HG03354 (cell line): ENCODE measurements around the gene ARMH4.
"Not testable (repeated sequence)": the region's sequence is repeated elsewhere in the genome, so short reads cannot be mapped to it uniquely, and the experiment has no call there.

Experiments
- ATAC-seq: cut with Tn5 transposase; IDR thresholded peaks from one replicate; pipeline ENCODE4 v1.9.1; 2021; ENCODE audit warnings: mild to moderate bottlenecking; ENCODE audit not compliant: unreplicated experiment, poor library complexity, severe bottlenecking

ARMH4 gene

GRCh38 chr14:58146399-58146798 is 5.6 kb downstream of the ARMH4 start:
- no peak for ATAC-seq

- no peak for ATAC-seq
Measured at GRCh38 chr14:58145936-58146335, 6.1 kb downstream of the ARMH4 start.

- ATAC-seq, result no peak
Measured at GRCh38 chr14:58143106-58143505, 8.9 kb downstream of the ARMH4 start.

GRCh38 chr14:58141893-58142292 is 10.1 kb downstream of the ARMH4 start:
- no peak for ATAC-seq

GRCh38 chr14:58138714-58139482 is 13.1 kb downstream of the ARMH4 start:
- no peak for ATAC-seq

- no peak for ATAC-seq
Measured at GRCh38 chr14:58138031-58138713, 13.8 kb downstream of the ARMH4 start.

GRCh38 chr14:58133739-58134138 is 18.3 kb downstream of the ARMH4 start:
- no peak for ATAC-seq

GRCh38 chr14:58131386-58131785 is 20.6 kb downstream of the ARMH4 start:
- no peak for ATAC-seq

GRCh38 chr14:58130116-58130782 is 21.8 kb downstream of the ARMH4 start:
- no peak for ATAC-seq

GRCh38 chr14:58129208-58129607 is 22.8 kb downstream of the ARMH4 start:
- ATAC-seq, result no peak

- ATAC-seq, result no peak
Measured at GRCh38 chr14:58128416-58128815, 23.6 kb downstream of the ARMH4 start.

- ATAC-seq, result not testable (repeated sequence)
Measured at GRCh38 chr14:58122546-58122945, 29.5 kb downstream of the ARMH4 start.

- no peak for ATAC-seq
Measured at GRCh38 chr14:58121530-58122186, 30.4 kb downstream of the ARMH4 start.

GRCh38 chr14:58119381-58119780 is 32.6 kb downstream of the ARMH4 start:
- no peak for ATAC-seq

GRCh38 chr14:58118097-58118815 is 33.8 kb downstream of the ARMH4 start:
- no peak for ATAC-seq

GRCh38 chr14:58109744-58110143 is 42.3 kb downstream of the ARMH4 start:
- no peak for ATAC-seq

- ATAC-seq, result no peak
Measured at GRCh38 chr14:58108717-58109116, 43.3 kb downstream of the ARMH4 start.

- no peak for ATAC-seq
Measured at GRCh38 chr14:58107947-58108552, 44.0 kb downstream of the ARMH4 start.

GRCh38 chr14:58107041-58107440 is 45.0 kb downstream of the ARMH4 start:
- ATAC-seq, result no peak
